ENCODE measurements around the gene ZFHX3.

Gene ZFHX3

DNA sequence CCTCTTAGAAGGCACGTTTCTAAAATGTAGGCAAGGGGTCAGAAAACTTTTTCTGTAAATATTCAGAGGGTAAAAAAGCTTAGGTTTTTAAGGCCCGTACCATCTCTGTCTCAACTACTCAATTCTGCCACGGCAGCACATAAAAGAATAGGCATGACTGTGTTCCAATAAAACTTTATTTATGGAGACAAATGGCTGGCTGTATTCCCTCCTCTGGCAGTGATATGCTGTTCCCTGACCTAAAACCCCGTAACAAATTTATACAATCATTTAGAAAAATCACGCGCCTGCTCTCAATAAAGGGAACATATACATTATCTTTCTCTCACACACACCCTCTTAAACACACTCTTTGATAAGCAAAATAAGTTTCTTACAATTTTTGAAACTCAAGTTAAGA is 138.7 kb downstream of the ZFHX3 start:
- DNase-seq = no peak

DNA sequence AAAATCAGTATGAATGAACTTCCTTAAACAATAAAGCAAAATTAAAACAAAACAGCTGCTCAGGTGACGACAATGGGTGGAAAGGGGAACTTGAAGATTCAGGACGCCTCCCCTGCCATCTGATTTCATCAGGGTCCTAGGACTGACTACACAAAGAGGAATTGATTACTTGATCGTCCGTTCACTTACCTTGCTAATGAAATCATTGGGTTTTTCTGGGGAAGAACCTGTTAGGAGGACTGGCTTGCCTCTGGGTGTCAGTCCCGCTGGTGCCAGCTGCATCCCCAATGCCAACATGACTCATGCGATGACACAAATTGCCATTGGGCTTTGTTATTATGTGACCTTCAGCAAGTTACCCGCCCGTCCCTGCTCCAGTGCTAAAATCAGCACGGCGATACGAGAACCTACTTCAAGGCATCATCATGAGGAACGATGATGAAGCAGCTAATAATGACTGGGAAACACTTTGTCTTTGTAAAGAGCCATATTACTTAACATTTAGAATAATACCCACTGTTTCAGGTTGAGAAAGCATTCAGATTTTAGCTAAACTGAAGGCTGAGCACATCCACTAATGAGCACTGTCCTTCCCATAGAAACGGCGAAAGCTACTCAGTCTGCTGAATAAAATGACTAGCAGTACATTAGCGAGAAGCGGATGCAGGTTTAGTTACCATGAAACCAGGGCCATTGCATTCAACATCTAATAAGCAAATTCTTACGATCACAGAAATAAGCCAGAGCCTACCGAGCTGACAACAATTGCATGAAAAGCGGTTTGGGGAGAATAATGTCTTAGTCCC is 139.4 kb downstream of the ZFHX3 start:
- peak in 5 of 56 donors; percentile 4 to 51 (median 10) for DNase-seq

DNA sequence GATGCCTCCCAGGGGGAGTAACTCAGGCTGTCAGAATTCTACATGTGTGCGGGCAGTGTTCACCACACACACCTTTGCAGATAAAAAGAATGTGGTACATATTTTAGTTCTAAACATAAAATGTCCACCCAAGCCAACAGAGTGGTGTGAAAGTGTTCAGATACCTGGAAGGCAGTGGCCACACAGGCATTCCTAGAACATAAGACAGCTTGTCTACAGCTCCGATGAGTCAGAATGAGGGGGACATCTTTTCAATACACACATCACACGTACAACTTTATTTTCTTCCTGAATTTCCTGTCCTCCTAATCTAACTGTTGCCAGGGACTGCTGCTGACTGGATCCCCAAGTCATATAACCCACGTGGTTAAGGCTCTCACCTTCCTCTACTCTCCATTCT is 142.3 kb downstream of the ZFHX3 start:
- no peak for DNase-seq

DNA sequence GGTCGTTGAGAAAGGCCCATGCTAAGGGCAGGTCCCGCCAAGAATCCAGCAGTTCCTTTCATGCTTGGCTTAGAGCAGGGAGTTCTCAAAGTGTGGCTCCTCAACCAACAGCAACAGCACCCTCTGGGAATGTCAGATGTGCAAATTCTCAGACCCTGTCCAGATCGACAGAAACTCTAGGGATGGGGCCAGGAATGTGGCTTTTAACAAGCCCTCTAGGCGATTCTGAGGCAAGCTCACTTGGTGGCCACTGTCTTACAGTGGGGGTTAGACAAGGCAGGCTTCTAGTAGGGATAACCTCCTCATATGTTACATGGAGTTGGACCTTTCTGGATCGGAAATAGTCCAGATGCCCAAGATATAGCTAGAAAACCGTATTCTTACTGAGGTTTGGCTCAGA is 144.8 kb downstream of the ZFHX3 start:
- no peak for DNase-seq

DNA sequence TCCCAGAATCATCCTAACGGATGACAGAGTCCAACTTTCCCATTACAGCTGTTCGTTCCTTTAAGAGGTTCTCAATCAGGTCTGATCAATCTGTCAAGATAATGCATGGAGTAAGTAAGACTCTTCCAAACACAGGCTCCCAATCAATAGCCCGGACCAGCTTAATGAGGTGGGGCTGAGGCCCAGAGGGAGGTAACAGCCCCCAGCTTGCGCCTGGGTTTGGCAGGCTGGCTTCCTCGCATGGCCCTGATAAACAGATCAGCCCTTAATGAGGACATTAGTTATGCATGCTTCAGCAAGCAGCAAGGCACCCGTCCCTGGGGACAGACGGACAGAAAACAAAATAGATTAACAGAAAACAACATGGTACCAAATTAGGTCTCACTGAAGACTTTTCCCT is 145.7 kb downstream of the ZFHX3 start:
- no peak for DNase-seq

DNA sequence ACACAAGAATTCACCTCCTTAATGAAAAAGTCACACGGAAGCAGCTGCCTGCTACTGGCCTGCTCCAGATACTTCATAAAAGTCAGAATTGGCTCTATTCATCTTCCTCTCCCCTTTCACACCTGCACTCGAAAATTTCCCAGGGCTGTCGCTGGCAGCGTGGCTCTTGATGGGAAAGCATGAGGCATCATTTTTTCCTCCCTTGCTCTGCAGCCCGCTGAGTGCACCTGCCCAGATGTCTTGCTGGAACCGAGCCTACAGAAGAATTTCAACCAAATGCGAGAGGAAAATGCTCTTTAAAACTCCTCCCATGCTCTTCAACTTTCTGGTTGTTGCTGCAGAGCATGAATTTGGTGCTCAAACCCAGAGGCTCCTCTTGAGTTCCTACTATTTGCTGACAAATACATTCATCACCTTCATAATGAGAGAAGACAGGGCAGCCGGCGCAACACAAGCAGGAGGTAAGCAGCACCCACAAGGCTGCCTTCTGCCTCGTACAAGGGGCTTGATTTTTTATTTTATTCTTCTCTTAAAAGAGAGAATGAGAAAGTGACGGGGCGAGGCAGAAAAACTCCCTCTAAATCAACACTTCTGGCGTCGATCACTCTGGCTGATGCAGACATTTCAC is 146.8 kb downstream of the ZFHX3 start:
- no peak for DNase-seq

DNA sequence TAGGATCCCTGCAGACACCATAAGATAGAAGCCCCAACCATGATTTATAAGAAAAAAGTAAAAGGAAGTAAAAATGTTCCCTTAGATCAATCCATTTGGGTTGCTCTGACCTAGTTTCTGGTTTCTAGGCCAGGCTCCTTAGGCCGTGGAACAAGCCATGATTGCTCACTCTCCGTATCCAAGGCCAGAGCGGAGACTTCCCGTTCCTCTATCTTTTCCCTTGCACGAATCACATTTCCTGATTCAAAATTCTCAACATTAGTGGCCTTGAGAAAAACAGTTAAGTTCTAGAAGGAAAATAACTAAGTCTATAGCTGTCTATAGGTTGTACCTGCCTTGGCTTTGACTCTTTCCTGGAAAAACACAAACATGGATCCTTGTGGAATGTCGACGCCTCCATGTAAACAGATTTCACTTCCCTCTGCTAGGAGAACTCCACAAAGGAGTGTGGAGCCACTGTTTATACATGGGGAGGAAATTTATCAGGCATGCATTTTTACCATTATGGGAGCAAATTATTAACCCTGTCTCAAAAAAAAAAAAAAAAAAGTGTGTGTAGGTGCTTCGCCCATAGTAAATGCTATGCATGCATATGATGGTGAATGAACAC is 149.6 kb downstream of the ZFHX3 start:
- no peak for DNase-seq

DNA sequence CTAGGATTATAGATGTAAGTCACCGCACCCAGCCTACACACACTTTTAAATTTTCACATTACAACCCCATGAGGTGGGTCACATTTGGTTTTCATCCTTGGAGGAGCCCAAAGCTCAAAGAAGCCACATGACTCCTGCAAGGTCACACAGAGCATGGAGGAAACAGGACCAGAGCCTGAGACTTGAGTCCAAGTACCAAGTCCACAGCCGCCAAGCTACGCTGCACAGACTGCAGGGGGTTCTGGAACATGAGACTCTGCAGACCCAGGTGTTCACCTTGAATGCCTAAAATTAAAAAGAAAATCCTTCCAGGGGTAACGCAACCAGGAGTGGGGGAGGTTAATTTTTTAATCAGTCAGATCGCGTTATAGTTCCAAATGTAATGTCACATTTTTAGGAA is 150.2 kb downstream of the ZFHX3 start:
- DNase-seq = no peak

DNA sequence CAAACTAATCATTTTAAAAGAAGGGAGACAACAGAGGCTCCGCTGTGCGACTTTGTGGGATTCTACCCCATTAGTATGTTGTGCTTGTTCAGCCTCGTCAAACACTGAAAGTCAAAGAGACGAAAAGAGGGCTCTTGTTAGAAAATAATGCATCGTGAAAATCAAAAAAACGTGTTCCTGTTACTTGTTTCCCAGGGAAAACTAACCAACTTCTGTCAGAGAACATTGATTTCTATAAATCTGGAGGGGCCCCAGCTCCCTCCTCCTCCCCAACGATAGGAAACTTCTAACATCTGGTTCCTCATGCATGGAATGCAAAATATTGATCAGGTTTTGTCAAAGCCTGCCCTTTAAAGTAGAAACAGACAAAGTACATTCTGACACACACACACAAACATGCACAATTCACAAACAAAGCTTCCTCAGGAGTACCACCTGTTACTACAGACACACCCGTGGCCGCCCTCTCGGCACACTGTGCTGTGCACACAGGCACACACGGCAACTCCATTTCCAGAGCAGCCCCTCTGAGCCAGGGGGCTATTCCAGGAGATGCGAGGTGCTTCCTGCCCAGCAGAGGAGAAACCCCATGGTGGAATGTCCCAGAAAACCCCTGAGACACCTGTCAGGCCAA is 151.3 kb downstream of the ZFHX3 start:
- DNase-seq = no peak

DNA sequence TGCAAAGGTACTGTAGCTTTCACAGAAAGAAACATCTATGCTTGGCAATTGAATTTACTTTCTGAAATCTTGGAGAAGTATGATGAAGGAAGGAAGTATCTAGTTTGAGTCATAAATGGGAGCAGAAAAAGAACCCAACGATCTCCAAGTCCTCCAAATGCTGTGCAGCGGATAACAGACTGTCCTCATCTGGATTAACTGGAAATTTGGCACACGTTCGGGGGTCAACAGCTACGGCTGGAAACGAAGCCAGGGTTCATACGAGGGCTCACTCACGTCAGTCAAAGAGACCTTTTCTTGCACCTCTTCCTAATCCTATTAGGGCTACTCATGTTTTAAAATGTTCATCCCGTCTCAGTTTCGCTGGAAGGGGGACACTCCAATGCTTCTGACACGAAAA is 152.0 kb downstream of the ZFHX3 start:
- DNase-seq = no peak

DNA sequence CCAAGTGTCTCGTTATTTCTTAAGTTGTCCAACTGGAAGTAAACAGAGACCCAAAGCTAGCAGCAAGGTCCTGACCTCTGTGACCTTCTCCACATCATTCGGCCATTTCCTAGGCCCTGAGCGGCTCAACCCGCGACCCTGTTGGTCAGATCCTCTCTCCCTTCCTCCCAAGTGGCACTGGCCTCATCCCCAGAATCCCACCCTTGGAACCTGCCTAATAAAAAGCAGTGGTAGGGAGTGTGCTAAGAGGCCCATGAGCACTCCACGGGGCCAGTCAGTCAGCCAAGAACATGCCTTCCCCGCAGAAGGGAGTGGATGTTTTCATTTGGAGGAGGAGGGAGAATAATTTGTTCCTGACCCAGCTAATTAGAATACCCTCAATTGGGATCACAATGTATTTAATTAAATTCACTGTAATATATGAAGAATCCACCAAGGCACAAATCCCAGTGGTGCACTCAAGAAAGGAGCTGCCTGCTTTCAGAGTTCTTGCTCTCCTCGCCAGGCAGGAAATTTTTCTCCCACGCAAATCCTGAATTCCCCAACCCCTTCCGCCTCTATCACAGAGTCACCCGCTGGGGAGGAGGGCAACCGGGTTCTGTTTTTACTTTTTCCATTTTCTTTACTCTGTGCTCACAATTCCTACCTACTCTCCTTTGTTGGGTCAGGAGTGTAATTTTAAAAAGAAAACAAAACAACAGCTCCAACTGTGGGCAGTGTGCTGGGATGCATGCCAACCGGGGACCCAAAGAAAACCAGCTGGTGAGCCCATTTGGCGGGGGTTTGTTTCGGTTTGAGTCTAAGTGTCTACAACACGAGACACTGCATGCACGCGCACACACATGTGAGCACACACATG is 153.4 kb downstream of the ZFHX3 start:
- peak in 13 of 56 donors; percentile 2 to 65 (median 39) for DNase-seq

DNA sequence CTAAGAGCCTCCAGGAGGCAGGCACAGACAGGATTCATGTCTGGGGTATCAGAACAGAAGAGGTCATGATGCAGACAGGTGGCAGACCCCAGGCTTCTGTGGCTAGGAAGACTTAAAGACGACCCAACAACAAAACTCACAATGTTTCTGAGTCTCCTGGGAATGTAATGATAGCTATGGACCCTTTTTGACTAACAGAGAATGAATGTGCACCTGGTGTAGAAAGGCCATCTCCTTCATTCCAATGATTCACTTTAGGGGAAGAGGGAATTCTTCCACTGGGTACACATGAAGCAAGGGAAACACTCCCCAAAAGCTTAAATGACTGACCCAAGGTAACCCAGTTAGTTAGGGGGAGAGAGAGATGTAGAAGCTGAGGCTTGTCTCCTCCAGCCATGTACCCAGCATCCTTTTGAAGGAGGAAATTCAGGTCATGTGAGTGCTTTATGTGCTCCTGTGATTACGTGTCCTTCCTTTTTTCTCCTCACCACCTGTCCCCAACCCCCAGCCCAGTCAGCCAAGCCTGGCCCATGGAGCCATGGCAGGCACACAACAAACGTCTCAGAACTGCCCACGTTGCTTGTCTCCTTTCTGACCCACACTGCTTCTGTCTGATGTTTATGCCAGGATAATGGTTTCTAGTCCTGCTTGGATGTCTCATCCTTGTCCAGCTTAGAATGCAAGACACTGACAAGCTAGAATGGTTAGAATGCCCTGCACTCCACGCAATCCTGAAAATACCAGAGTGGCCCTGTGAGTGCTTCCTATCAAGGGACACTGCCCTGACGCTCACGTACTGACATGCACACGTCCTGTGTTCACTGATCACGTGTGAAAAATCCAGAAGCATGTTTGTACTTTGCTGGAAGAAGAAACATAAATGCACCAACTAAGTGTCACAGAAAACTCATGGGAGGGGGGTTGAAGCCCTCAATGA is 156.4 kb downstream of the ZFHX3 start:
- DNase-seq = no peak

DNA sequence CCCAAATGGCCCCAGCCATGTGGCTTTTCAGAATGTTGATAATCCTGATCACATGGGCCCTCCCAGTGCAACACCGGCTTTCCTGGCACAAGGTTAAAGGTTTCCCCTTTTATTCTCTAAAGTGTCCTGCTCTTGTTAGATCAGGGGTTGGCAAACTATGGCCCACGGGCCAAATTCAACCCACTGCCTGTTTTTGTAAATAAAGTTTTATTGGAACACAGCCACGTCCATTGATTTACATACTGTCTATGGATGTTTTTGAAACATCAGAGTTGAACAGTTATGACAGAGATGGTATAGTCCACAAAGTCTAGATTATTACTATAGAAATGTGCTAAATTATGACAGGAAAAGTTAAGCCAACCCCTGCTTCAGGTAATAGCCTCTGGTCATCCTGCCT is 157.3 kb downstream of the ZFHX3 start:
- no peak for DNase-seq

DNA sequence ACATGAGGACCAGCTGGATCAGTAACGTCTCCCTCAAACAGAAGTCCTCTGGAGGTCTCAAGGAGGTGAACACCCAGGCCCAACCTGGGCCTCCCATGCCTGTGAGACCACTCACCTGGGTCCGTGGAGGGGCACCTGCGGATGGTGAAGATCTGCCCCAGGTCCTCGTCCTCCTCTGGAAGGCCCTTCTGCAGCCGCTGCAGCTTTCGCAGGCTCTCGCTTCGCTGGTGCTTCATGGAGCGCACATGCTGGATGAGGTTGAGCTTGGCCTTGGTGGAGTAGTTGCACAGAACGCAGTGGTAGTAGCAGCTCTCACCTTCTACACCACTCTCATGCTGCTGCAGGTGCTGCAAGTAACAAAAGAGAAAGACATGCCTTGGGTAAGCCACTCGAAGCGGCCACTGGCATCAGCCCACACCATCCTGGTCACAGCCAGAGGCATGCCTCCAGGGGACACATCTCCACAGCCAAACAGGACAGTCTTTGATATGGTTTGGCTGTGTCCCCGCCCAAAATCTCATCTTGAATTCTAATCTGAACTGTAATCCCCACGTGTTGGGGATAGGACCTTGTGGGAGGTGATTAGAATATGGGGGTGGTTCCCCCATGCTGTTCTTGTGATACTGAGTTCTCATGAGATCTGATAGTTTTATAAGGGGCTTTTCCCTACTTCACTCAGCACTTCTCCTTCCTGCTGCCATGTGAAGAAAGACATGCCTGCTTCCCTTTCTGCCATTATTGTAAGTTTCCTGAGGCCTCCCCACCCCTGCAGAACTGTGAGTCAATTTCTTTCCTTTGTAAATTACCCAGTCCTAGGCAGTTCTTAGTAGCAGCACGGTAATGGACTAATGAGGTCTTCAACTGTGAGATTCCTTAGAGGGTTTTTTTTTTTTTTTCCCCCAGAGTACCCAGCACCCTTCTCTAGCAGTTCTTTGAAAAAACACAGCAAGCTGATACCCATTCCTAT is 158.0 kb downstream of the ZFHX3 start:
- DNase-seq = no peak

DNA sequence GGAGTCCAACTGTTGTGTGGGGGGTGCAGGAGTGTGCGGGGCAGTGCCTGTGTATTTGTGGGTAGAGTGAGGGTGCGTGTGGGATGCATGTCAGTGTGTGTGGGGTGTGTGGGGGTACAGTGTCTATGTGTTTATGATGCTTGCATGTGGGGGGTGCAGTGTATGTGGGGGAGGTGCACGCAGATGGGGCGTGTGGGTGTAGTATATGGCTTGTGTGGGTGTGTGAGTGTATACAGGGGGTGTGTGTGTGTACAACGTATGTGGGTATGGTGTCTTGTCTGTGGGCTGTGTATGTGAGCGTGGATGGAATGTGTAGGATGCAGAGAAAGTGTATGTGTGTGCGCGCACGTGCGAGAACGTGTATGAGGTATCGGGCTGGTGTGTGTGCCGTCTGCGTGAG is 160.4 kb downstream of the ZFHX3 start:
- no peak for DNase-seq

DNA sequence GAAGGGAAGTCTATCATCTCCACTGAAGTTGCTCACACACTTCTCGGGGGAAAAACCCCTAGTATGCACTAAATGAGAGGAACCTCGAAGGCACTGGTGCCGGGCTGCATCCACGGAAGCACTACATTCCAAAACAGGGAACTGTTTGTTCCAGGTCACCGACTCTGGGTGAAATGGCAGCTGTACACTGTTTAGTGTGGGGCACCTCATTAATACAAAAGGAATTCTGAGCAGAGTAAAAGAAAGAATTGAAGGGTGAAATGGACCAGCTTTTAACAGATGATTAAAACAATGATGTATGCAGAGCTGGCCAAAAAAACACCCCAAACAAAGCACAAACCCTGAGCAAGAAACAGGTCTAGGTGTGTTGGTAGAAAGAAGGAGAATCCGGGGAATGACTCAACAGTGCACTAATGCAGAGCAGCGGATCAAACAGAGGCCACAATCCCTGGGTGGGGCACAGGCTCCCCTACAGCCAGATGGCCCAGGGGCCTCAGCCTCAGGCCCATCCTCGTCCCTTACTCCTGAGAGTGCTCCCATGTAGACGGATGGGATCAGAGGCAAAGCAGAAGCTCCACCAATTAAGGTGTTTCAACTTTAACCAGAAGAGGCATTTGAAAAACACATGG is 161.5 kb downstream of the ZFHX3 start:
- DNase-seq = no peak

DNA sequence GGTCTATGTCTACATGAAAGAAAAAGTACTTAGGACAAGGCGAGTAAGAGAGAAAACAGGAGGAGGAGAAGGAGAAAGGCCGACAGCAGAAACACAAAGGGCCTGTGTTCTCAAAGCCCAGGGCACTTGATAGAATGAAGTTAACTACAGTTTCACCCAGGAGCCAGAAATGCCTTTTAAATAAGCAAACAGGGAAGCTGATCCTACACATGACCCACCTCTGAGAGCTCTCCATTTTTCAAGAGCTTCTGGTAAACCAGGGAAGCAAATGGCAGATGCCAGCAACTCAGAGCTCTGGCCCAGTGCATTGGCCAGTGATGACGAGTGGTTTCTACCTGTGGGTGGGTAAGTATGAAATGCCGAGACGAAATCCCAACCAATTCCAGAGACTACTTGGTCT is 163.4 kb downstream of the ZFHX3 start:
- no peak for DNase-seq

DNA sequence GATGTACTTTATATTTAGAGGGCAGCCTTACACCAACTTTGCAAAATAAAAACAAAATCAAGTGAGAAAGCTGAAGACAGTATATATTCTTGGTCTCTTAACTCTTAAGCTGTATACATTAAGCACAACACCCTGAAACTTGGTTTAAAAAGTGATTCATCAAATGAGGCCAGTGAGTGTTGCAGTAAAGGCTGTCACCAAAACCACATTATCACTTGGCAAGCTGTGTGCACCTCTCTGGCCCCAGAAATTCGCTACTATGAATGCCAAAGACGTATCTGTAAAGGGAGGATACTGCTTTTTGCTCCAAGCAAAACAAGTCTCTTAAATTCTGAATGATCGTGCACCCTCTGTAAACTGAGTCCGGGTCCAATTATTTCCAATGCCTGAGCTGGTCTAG is 163.9 kb downstream of the ZFHX3 start:
- DNase-seq = no peak

Data from nucleus accumbens (tissue), 56 donors.